Measurements from ENCODE around the gene SSMEM1.
"Not testable (repeated sequence)": the region's sequence is repeated elsewhere in the genome, so short reads cannot be mapped to it uniquely, and the experiment has no call there.

Gene SSMEM1

DNA sequence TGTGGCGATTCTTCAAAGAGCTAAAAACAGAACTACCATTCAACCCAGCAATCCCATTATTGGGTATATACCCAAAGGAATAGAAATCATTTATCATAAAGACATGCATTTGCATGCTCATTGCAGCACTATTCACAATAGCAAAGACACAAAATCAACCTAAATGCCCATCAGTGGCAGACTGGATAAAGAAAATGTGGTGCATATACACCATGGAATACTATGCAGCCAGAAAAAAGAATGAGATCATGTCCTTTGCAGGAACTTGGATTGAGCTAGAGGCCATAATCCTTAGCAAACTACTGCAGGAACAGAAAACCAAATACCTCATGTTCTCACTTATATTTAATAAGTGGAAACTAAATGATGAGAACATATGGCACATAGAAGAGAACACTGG lies 38.8 kb downstream of the SSMEM1 start:
- DNase-seq (ENCODE audit: low read depth, low spot score): not testable (repeated sequence)

DNA sequence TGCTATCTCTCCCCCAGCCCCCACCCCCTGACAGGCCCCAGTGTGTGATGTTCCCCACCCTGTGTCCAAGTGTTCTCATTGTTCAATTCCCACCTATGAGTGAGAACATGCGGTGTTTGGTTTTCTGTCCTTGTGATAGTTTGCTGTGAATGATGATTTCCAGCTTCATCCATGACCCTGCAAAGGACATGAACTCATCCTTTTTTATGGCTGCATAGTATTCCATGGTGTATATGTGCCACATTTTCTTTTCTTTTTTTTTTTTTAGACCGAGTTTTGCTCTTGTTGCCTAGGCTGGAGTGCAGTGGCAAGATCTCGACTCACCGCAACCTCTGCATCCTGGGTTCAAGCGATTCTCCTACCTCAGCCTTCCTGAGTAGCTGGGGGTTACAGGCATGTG lies 41.2 kb downstream of the SSMEM1 start:
- not testable (repeated sequence) for DNase-seq (ENCODE audit: low read depth, low spot score)

DNA sequence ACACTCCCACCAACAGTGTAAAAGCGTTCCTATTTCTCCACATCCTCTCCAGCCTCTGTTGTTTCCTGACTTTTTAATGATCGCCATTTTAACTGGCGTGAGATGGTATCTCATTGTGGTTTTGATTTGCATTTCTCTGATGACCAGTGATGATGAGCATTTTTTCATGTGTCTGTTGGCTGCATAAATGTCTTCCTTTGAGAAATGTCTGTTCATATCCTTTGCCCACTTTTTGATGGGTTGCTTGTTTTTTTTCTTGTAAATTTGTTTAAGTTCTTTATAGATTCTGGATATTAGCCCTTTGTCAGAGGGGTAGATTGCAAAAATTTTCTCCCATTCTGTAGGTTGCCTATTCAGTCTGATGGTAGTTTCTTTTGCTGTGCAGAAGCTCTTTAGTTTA lies 42.0 kb downstream of the SSMEM1 start:
- not testable (repeated sequence) for DNase-seq (ENCODE audit: low read depth, low spot score)

DNA sequence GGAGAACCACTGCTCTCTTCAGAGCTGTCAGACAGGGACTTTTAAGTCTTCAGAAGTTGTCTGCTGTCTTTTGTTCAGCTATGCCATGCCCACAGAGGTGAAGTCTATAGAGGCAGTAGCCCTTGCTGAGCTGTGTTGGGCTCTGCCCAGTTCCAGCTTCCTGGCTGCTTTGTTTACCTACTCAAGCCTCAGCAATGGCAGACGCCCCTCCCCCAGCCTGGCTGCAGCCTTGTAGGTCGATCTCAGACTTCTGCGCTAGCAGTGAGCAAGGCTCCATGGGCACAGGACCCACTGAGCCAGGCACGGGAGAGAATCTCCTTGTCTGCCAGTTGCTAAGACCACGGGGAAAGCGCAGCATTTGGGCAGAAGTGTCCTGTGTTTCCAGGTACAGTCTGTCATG lies 46.9 kb downstream of the SSMEM1 start:
- DNase-seq (ENCODE audit: low read depth, low spot score): no peak

DNA sequence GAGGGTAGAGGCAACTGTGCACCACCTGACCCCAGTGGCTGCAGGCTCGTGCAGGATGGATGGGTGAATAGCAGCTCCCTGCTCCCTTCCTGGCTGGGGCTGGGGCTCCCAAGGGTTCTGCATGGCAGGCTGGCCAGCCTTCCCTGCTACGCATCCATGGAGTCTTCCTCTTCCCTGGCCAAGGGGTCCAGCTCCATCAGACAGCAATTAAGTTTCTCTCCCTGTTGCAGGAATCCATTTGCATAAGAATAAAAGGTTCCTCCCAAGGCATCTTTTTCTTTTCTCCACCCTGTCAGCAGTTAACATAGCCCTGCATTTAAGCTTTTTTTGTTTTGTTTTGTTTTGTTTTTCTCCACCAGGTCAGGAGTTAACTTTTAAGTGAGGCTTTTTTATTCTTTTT lies 49.0 kb downstream of the SSMEM1 start:
- no peak for DNase-seq (ENCODE audit: low read depth, low spot score)

DNA sequence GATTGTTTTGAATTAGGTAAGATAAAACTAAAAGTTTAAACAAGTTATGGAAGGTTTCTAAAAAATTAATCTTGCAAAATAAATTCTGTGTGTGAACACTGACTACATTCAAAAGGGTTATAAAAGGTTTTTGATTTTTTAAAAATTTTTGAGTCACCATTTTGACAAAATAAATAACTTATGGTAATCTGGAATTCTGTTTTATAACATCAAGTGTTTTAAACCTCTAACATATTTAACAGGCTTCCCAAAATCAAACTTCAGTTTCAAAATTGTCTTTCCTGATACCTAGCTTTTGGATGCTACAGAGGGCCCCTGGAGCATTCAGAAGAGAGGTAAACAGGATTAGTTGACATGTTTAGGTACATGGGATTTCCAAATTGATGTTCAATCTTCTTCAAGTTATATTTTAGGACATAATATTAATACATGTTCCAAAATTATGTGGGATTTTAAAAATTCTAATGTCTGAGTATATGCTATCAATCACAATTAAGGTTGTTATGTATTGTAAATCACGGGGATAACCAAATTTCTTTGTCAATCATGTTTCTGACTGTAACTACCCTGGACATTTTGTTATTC lies 50.9 kb downstream of the SSMEM1 start:
- DNase-seq (ENCODE audit: low read depth, low spot score): no peak

DNA sequence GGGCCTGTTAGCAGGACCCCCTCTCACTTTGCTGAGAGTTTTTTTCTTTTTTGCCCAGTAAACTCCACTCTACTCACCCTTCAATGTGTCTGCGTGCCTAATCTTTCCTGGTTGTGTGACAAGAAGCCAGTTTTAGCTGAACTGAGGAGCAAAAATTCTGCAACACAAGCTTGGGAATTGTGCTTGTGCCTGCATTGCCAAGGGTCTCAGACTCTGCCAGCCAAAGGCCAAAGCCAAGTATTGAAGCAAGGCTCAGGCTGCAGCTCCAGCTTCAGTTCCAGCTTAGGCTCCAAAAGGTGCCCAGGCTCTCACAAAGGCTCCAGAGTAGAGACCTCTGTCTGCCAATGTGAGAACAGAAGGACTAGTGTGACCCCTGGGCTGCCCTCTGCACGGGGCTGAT lies 54.8 kb downstream of the SSMEM1 start:
- no peak for DNase-seq (ENCODE audit: low read depth, low spot score)

DNA sequence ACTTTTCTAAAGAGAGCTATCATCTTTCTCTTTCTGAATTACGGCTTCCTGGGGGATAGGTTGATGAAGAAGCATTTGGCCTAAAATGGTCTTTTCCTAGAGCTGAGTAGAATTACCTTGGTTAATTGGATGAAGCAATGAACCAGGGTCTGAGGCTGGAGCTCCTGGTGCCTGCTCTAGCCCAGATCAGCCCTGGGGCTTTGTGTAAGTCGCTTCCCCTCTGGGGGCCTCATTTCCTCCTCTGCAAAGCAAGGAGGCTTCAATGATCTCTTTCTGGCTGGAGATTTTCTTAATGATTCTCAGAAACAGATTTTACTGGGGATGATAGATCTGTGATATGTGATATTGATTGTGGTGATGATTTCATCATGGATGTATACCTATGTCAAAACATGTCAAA lies 55.5 kb downstream of the SSMEM1 start:
- no peak for DNase-seq (ENCODE audit: low read depth, low spot score)

Data from smooth muscle cell of the brain vasculature (primary cell).